GM18505 (cell line): Measurements from ENCODE around the gene KLF12.

ENCODE experiments used
- ATAC-seq: cut with Tn5 transposase; IDR thresholded peaks from one replicate; pipeline ENCODE4 v1.9.1; 2021; ENCODE audit not compliant: unreplicated experiment
- POLR2A ChIP-seq: IDR thresholded peaks from 4 replicates; pipeline ENCODE4 v1.6.1; 2011; ENCODE audit warnings: borderline replicate concordance; ENCODE audit not compliant: insufficient read depth, insufficient read length; ENCODE audit errors: extremely low read depth

KLF12 gene

DNA sequence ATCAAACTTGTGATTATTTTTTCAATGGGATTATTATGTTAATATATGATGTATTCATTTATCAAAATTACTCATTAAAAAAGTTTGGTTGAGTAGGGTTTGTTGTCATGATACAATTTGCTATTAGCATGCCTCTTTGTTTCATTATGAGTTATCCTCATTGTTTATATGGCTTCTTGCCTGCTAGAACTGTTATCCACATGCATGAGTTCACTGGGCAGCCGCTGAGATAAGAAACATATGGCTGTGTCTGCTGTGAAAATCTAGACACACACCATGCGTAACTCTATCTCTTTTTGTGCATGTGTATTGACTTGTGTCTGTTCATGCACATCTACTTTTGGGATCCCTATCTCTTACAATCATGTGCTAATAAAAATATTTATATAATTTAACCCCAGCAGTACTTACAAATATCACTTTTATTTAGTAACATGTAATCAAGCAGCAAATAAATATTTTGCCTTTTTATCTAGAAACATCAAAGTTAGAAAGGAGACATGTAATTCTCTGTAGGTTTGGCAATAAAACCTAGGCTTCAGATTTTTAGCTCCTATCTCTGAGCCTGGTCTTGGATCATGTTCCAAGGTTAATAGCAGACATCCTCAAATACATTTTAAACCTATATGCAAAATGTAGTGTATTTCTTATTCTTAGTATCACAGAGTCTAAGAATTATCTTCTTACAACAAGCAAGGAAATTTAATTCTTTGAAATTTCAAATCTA lies 11.2 kb upstream of the KLF12 start:
- ATAC-seq, result no peak

DNA sequence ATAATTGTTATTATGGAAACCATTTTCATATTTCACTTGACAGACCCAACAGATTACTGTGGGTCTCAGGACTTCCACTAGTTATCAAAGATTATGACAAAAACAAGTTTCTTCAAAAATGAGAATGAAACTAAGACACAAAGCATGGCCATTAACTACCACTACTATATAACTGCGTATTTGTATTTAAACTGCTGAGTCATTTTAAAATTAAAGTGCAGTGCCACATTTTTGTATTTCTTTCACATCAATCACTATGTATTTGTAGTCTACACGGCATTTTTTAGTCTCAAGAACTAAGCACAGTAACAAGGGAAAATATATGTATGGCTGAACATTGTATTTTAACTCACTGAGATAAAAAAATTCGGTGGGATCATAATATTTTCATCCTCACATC lies 10.1 kb upstream of the KLF12 start:
- ATAC-seq, result no peak
- TF ChIP-seq POLR2A, result no peak

More for the DNA sequence above, 11.2 kb upstream of the KLF12 start:
- TF ChIP-seq POLR2A, result no peak

DNA sequence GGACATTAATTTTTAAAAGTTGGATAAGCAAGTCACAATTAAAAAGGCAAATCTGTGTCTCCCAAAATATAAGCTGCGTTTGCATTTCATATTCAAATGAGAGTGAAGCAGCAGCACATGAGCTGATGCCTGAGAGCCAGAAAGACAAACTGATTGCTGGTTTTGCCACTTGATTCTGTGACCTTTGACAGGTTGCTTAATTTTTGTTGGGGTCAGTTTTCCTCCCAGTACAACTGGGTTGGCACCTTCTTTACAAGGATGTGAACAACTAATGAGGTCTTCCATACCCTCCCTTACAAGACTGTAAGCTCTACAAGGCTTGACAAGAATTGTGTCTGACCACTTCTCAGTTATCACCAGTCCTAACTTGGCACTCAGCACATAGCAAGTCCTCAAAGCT lies 8.1 kb upstream of the KLF12 start:
- ATAC-seq, result no peak
- TF ChIP-seq POLR2A, result no peak

DNA sequence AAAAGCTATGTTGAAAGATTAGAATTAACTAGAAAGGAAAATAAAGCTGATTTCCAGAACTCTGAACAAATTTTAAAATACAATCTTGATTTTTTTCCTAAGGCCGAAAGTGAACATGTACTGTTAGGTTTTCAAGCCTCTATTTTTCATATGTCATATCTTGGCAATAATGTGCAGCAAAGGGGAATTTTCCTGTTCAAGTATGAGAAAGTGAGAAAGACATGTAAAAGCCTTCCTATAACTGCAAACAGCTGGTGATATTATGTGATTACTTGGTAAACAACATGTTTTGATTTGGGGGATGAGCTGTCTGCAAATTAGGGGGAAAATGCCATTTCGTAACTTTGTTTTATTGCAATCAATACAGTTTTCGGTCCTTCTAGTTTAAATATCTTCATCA lies 4.0 kb upstream of the KLF12 start:
- no peak for ATAC-seq
- no peak for TF ChIP-seq POLR2A

DNA sequence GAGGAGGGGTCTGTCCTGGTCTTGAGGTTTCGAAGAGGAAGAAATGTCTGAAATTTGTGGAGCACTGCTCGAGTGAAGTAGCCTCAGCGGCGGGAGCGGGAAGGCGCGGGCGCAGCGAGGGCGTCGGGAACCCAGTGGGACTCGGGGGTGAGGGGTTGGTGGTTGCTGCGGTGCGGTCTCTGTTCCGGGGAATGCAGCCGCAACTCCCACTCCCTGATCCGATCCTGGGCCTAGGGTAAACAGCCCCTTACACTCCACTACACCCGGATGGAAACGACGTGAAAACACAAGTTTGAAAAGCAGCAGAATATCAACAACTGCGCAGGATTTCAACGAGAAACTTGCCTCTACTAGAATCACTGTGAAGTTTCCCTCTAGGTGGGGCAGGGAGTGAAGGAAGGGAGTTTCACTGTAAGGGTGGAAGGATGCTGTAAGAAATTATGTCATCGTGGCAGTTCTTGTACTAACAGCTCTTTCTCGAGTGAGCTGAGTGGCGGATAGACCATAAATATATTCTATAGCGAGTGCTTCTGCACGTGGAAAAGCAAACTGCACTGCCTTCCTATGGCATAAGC lies 2.0 kb upstream of the KLF12 start:
- ATAC-seq, result no peak
- no peak for TF ChIP-seq POLR2A

DNA sequence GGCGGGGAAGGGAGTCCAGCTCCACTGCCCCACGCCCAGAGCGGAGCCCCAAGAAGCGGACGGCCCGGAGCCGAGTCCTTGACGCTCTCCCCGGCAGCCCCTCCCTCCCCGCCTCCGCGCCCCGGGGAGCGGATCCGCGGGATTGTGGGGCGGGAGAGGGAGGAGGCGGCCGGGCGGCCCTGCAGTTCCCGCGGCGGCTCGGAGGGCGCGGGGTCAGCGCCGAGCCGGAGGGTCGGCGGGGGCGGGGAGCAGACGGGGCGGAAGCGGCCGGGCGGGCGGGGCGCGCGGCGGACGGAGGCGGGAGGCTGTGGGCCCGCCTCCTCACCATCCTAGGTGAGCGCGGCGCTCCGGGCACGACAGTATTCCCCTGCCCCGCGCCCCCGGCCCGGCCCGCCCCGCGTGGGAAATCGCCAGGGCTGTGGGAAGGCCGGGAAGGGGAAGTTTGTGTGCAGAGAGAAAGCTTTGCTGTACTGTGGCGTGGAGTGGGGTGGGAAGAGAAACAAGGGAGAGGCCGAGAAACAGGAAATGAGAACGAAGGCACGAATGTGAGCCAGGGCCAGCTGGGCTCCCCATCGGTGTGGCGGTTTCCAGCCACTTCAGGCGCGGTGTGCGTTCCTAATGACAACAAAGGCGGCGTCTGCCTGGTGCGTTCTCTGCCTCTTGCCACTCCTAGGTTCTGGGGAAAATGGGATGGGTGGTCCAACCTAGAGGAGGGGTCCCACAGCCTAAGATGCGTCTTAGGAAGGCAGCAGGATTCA lies 1.3 kb upstream of the KLF12 start:
- peak; percentile 53 for ATAC-seq
- no peak for TF ChIP-seq POLR2A

DNA sequence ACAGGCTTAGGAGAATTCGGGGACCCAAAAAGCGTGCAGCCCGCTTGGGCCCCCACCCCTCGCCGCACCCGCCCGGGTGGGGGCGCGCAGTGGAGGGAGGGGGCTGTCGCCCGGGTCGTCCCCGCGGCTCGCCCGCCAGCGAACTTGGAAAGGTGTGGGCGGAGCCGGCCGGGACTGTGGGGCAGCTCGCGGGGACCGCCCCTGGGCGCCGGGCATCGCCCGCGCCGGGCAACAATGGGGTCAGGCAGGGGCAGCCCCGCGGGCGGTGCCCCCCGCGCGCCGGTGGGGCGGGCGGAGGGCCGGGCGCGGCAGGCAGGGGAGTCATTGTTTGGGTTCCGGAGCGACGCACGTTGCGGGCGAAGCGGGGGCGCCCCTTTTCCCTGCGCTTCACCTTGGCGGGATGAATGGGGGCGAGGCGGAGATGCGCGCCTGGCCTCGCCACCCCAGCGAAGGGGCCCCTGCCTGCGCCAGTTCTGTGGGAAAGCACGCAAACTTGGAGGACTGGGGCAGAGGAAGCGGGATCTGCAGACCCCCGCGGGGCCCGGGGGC lies 647 bp upstream of the KLF12 start:
- peak; percentile 28 for ATAC-seq
- TF ChIP-seq POLR2A, result no peak

DNA sequence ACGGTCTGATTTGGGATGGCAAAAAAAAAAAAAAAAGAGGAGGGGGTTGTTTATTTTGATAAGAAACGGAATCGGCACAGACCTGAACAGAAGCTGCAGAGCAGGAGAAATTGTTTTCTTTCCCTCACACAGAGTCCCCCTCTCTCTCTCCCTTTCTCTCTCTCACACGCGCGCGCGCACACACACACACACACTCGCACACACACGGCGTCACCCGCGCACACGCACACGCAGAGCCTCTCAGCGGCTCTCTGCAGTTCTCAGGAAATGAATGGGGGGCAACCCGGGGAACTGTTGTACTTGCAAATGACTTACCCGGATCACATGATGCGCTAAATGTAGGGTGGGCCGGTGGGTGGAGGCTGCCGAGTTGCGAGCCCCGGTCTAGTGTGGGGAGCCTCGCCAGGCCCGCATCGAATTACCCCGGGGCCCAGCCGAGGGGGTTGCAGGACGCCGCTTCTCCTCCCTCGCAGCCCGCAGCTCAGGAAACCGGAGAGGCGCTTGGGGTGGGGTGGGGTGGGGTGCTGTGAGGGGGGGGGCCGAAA lies 475 bp downstream of the KLF12 start:
- peak; percentile 34 for ATAC-seq
- TF ChIP-seq POLR2A, result peak; percentile 72

DNA sequence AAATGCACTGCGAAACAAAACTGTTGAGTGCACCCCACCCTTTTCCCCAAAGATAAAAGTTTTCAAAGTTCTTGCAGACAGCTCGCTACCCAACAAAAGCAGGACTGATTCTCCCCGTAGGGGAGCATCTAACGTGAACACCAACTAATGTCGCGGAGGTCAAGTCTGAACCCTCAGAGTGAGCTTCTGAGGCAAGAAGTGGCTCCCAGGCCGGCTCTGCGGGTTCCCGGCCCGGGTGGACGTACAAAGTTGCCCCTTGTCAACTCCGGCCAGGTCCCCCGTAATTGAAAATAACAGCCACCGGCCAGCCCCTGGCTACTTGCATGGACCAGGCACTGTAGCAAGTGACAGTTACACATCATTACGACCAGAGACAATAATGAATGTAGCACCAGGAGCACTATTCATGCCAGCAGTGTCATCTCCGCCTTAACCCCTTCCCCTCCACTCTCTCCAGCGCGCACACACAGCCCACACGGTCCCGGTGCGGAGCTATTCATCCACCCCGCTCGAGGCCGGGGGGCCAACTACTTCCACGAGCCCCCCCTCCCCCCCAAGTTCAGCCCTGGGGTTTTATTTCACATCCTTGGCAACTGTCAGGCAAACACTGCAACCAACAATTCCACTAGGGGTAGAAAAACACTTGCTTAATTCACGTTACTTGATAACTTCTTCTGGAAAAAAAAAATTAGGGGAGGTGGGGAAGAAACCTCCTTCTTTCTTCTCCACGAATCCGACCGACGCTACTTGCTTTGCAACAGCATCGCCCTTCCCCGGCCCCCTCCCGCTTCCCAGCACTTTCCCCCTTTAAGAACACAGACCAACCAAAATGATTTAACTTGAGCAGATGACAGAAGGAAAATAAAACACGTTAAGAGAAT lies 1.2 kb downstream of the KLF12 start:
- no peak for ATAC-seq
- TF ChIP-seq POLR2A, result no peak

DNA sequence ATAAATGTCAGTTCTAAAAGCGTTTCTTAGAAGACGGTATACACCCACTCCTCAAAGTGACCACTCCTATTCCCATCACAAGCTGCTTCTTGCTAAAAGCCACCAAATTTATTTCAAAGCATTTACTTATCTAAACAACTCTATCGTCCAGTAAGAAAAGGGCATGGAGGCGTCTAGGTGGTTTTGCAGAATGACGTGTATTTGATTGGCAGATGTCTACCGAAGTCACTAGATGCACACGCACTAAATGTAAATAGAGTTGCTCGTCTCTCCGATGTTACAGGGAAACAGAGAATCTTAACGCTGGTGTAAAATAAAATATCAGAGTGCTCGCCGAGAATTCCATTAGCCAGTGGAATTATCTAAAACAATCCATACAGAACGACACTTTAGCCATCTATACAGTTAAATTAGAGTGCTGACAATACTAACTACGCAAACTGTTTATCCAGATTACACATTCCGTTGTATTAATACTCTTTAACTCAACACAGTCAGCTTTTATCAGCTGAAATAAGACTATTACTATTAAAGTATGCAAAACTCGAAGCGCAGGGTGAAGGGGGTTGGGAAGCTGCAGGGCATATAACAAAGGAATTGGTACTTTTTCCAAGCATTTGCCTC lies 1.9 kb downstream of the KLF12 start:
- no peak for TF ChIP-seq POLR2A

DNA sequence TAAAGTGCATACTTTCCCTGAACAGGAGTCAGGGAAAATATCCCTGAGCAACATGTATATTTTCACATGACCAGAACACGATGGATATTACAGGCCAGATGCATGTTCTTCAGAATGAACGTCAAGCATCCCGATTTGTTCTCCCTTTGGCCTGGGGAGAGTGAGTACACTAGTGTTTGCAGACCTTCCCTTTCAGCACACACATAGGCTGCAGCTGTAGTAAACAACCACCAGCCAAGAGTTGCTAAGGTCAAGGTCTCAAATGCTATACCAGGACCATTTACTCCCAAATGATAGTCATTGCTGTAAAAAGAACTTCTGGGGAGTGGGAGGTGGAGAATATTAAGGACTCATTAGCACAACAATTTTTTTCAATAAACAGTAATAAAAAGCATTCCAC lies 3.0 kb downstream of the KLF12 start:
- no peak for TF ChIP-seq POLR2A
- no peak for ATAC-seq

More for the DNA sequence above, 1.9 kb downstream of the KLF12 start:
- ATAC-seq, result no peak

DNA sequence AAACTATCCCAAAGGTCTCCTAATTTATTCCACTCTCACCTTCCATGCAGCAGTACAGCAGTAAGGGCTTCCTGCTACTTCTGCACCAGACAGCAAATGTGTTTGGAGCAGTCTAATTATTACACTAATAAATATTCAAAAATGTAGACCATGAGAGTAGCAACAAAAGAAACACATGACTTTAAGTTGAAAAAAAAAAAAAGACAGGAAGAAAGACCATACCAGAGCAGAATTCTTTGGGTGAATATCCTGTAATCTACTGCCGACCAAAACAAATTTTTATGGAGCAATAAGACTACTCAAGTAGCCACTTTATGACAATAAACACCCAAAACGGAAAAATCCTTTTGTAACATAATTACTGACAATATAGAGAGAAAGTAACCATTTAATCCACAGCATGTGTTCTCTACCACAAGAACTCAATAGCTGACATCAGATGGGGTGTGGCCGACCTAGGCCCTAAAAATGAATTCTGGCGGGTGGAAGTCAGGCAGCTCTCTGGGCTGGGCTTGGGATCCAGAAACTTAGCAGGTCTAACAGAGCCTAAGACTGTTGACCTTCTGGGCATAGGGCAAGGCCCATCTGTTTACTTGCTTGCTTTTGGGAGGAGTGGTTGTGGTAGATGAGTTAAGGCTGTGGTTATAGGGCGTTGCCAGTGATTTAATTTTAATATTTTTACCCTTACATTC lies 4.6 kb downstream of the KLF12 start:
- no peak for TF ChIP-seq POLR2A
- ATAC-seq, result no peak

DNA sequence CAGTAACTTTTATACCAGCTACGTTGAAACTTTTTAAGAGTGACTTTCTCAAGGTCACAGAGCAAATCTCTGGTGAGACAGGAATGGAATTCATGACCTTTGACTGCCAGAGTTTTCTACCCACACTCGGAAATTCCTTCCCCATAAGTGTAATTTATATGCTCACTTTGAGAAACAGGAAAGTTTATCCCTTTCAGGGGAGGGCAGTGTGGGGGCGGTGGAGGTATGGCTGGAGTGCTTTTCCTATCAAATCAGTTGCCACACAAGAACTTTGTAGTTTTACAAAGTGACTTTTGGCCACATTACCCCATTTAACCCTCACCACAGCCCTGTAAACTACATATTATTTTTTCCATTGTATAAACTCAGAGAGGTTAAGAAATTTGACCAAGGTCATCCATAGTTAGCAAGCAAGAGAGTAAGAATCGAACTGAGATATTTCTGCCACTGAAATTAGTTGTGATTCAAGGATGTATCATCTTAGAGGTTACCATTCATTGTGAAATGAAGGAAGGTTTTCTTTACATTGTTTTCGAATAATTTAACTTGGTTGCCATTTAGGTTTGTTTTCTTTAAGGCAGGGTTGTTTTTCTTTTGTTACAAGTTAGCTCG lies 5.9 kb downstream of the KLF12 start:
- no peak for TF ChIP-seq POLR2A
- ATAC-seq, result no peak
